Ovary (tissue), 9 donors: Measurements from ENCODE around the gene ARHGEF40. TPM values are rescaled to one million over a fixed set of nuclear protein-coding genes. Genes with fewer than 3 reads are reported as not detected.

Experiments
- DNase-seq, 5 donors: peaks; one replicate each; pipeline ENCODE4 v3.0.0-alpha.2; 2019 to 2020
- H3K27ac ChIP-seq, 2 donors: fragments of 200-600 bp; one replicate each; pipeline versions ENCODE4 v1.5.1 to v1.8.0; 2019 to 2022
- H3K27me3 ChIP-seq: fragments of 200-600 bp; one replicate; pipeline ENCODE4 v1.8.0; 2022
- H3K36me3 ChIP-seq: fragments of 200-600 bp; sonication (generic); one replicate; pipeline ENCODE4 v1.5.1; 2019
- H3K4me1 ChIP-seq: one replicate; pipeline ENCODE4 v1.8.1; 2013; ENCODE audit warnings: mild to moderate bottlenecking, moderate library complexity; ENCODE audit not compliant: insufficient read depth
- H3K4me3 ChIP-seq: fragments of 200-600 bp; sonication (generic); one replicate; pipeline ENCODE4 v1.5.1; 2017
- H3K9me3 ChIP-seq, 2 donors: fragments of 200-600 bp in 1 of 2; sonication (generic) in 1 of 2; one replicate each; pipeline versions ENCODE4 v1.5.1 to v1.8.1; 2013 to 2019; ENCODE audit warnings: mild to moderate bottlenecking in 1 of 2, moderate library complexity in 1 of 2
- EP300 ChIP-seq: sonication (generic); formaldehyde crosslinking; IDR thresholded peaks from one replicate; pipeline ENCODE4 v1.6.1; 2017; ENCODE audit warnings: antibody characterized with exemption
- POLR2A ChIP-seq: fragments of 450-650 bp; IDR thresholded peaks from one replicate; pipeline ENCODE4 v1.6.1; 2017; ENCODE audit warnings: antibody characterized with exemption, mild to moderate bottlenecking, moderate library complexity
- WGBS, 3 donors: extraction: QIAGEN DNeasy Blood & Tissue Kit in 1 of 3; methylation state at CpG; one replicate each; pipeline versions ENCODE4 v1.1.5 to v1.1.7; 2013 to 2017; 5-methylcytosine and 5-hydroxymethylcytosine counted together
- intact Hi-C, 4 donors: fragments of 100-400 bp; cut with DNase I; formaldehyde crosslinking; loops; one replicate each; pipeline versions ENCODE4 v1.11.0 to v1.15.1; 2022 to 2023
- polyA plus RNA-seq, 2 donors: library from polyadenylated mRNA; stranded (reverse); fragments of 200-250 nt in 1 of 2; fragments of 350-450 nt in 1 of 2; fragmentation: Illumina TruSeq in 1 of 2; extraction: RNeasy Lipid Tissue Mini Kit (QIAGEN cat#74804) in 1 of 2; gene quantifications; one replicate each; pipeline ENCODE4 v1.2.3, GENCODE V29; 2013 to 2014
- total RNA-seq, 7 donors: library from RNA; depleted of rRNA in 2 of 7; stranded (reverse); fragments of >200 nt in 2 of 7; fragmentation: NEBNext Ultra II Directional in 3 of 7; extraction: Animal tissue kit (Norgen Biotek cat#: 25700) in 3 of 7; gene quantifications; one replicate each; pipeline versions ENCODE4 v1.1.0 to v1.2.4, GENCODE V29; 2016 to 2023
- TF ChIP-seq, protein P1 (sequence below), 3 donors: fragments of 450-650 bp in 2 of 3; fragments of 200-600 bp in 1 of 3; IDR thresholded peaks; one replicate each; pipeline versions ENCODE4 v1.5.1 to v1.8.0; 2016 to 2022; ENCODE audit warnings: antibody characterized with exemption in 3 of 3, mild to moderate bottlenecking in 1 of 3
- donor health status: DM: no; HTN: no; CAD: no; lungs with moderate emphysema.
- donor health status: DM: no; HTN: no; CAD: no.
- donor health status: Bipolar disorder and iron deficiency.
- donor health status: DM: yes; HTN: yes; CAD: no.
- donor health status: DM: no; HTN: no; CAD: no.
- donor health status: DM: yes; HTN: yes; CAD: no.

The ARHGEF40 gene
- total and polyA plus RNA-seq, 9 donors: 29.8 to 98.3 (median 52.4) TPM

DNA sequence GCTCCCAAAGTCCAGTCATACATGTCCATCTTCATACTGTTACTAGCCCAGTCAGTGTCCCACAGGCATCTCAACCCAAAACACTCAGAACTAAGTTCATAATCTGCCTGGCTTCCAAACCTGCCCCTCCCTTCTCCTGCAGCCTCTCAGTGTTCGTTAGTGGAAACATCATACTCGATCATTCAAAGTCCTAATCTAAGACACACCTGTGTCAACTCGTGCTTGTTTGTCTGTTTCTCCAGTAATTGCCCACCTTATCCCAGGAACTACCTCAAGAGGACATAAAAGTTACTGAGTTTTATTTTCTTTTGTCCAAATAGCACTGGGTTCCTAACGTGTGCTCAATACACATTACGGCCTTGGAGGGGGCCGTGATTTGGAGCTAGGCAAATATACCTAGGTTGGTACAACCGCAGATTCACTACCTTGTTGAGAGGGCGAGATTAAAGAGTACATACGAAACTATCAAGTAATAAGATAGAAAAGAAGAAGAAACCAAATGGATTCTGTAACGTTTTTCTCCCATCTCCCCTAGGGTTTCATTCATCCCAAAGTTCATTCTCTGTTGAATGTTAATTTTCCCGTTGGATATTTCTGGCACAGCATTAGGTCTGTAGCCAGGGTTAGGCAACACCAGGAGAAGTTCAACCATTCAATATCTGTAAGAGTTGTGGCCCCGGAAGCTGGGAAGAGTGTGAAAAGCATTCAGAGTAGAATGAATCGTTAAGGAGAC lies 9.3 kb upstream of the ARHGEF40 start:
- intact Hi-C loops: no loop called here
- H3K27me3 ChIP-seq: no peaks in the 10 kb centered on the region
- 61 to 66% (median 61%) methylated on average over 13 of the region's 13 CpGs for WGBS, 3 donors
- no peaks in the 10 kb centered on the region for H3K4me1 ChIP-seq
- H3K4me3 ChIP-seq: no peak overlapping the region
- H3K36me3 ChIP-seq: no peaks in the 10 kb centered on the region
- DNase-seq: no peak
- H3K9me3 ChIP-seq: no peaks in the 10 kb centered on the region
- TF ChIP-seq, protein P1, sequence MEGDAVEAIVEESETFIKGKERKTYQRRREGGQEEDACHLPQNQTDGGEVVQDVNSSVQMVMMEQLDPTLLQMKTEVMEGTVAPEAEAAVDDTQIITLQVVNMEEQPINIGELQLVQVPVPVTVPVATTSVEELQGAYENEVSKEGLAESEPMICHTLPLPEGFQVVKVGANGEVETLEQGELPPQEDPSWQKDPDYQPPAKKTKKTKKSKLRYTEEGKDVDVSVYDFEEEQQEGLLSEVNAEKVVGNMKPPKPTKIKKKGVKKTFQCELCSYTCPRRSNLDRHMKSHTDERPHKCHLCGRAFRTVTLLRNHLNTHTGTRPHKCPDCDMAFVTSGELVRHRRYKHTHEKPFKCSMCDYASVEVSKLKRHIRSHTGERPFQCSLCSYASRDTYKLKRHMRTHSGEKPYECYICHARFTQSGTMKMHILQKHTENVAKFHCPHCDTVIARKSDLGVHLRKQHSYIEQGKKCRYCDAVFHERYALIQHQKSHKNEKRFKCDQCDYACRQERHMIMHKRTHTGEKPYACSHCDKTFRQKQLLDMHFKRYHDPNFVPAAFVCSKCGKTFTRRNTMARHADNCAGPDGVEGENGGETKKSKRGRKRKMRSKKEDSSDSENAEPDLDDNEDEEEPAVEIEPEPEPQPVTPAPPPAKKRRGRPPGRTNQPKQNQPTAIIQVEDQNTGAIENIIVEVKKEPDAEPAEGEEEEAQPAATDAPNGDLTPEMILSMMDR (IDR thresholded peaks at IDR 0.05): no peak
- TF ChIP-seq EP300 (no peak), POLR2A (no peak)
- no peak overlapping the region for H3K27ac ChIP-seq

DNA sequence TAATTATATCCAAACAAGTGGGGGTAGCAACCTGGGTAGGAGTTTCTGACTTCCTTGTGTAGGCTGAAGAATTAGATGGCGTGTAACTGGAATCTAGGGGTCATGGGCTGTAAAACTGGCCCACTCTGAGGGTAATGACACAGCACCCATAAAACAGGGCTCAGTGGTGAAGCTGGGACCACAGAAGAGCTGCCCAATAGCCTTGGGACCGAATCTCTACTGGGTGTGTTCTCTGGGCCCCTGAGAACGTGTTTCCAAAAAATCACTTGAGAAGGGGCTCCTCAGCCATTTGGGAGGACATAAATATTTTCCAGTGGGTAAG lies 8.8 kb upstream of the ARHGEF40 start:
- Histone ChIP-seq H3K4me1 (no peaks in the 10 kb centered on the region), H3K27ac (no peak overlapping the region), H3K4me3 (no peak overlapping the region), H3K27me3 (no peaks in the 10 kb centered on the region), H3K36me3 (no peaks in the 10 kb centered on the region), H3K9me3 (no peaks in the 10 kb centered on the region)
- 84 to 89% (median 84%) methylated on average over 3 of the region's 3 CpGs for WGBS, 3 donors
- DNase-seq: no peak
- TF ChIP-seq POLR2A (no peak), EP300 (no peak)
- TF ChIP-seq, protein P1 (IDR thresholded peaks at IDR 0.05): no peak
- intact Hi-C loops: no loop called here

DNA sequence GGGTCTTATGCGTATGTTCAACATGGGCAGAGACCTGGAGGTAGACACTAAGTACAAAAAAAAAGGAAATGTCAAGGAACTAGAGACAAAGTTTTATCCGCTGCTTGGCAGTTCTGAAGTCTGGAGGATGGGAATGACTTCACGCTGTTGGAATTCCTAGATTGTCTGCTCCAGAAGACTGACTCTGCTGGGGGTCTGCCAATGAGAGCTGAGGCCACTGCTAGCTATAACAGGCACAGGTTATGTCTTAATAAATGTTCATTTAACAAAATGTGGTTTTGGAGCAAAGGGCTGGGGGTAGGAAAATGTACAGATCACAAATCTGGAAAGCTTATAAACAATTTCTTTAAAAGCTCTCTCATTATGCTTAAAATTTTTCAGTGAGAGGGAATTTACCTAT lies 6.6 kb upstream of the ARHGEF40 start:
- H3K4me3 ChIP-seq: no peak overlapping the region
- 20 to 29% (median 26%) methylated on average over 3 of the region's 3 CpGs for WGBS, 3 donors
- H3K4me1 ChIP-seq: no peaks in the 10 kb centered on the region
- no peak for DNase-seq
- no peaks in the 10 kb centered on the region for H3K36me3 ChIP-seq
- H3K9me3 ChIP-seq: no peaks in the 10 kb centered on the region
- no peaks in the 10 kb centered on the region for H3K27me3 ChIP-seq
- no peak for TF ChIP-seq POLR2A
- no peak for TF ChIP-seq EP300
- TF ChIP-seq, protein P1 (IDR thresholded peaks at IDR 0.05): no peak
- intact Hi-C loops: no loop called here
- no peak overlapping the region for H3K27ac ChIP-seq

DNA sequence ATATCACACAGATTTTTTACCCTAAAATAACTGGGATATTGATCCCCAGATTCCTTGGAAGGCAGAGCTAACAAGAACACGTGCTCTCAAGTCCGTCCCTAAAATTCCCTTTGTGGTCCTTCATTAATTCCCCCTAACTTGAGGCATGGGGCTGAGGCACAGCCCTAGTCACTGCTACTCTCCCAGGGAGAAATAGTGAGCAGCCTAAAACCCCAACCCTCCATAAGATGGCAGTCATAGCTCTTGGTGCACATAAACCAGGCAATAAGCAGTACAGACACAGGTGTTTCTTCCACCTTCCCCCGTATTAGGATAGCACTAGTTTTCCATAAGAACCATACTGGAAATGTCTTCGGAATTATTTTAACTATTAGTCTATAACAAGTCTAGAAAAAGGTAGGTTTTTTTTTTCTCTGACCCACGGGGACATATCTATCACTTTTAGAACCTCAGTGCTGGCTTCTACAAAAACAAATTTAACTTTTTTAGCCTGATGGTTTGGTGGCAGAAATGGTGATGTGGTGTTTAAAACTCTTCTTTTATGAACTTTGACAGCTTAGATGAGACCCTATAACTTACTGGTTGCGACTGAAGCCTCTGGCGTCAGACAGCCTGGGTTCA lies 3.1 kb upstream of the ARHGEF40 start:
- no peak for DNase-seq
- Histone ChIP-seq H3K27ac (no peak overlapping the region), H3K36me3 (no peaks in the 10 kb centered on the region), H3K4me3 (no peak overlapping the region), H3K9me3 (no peaks in the 10 kb centered on the region), H3K4me1 (no peaks in the 10 kb centered on the region), H3K27me3 (no peaks in the 10 kb centered on the region)
- intact Hi-C loops: loop anchor here in 2 of 4 donors (5.0 kb wide), 1 partner anchor 35 kb away; the partner anchor contains the start of gene TMEM253 (in 2 of the 2)
- 80 to 82% (median 82%) methylated on average over 7 of the region's 7 CpGs for WGBS, 3 donors
- TF ChIP-seq, protein P1 (IDR thresholded peaks at IDR 0.05): no peak
- TF ChIP-seq POLR2A (no peak), EP300 (no peak)
